IPS-NIHi7 (cell line): ENCODE data around the gene FHOD3.

Source experiments
- DNase-seq: peaks from one replicate; pipeline ENCODE4 v3.0.0; 2012; ENCODE audit warnings: mixed read lengths; ENCODE audit errors: extremely low spot score

FHOD3 gene

GRCh38 chr18:36322734-36323133 lies 25.2 kb downstream of the FHOD3 start:
- DNase-seq = no peak

GRCh38 chr18:36323421-36323820 lies 25.9 kb downstream of the FHOD3 start:
- DNase-seq = no peak

- no peak for DNase-seq
These were observed 28.3 kb downstream of the FHOD3 start for GRCh38 chr18:36325846-36326245.

DNA sequence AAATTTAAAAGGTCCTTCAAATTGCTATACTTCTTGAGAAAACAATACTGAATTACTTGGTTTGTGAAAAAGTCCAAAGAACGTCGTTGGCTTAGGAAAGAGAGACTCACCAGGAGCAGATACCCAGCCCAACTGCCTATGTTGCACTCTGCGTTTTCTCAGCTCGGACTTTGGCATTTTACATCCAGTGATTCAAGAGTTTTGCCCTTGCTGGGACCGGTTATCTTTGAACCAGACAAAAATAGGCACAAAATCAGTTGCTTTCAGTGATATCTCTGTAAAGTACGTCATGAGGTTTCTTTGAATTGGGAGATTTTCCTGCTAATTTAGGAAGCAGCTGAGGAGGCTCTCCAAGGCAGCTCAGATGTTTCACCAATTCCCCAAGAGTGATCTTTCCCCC lies 29.3 kb downstream of the FHOD3 start:
- DNase-seq = no peak

DNA sequence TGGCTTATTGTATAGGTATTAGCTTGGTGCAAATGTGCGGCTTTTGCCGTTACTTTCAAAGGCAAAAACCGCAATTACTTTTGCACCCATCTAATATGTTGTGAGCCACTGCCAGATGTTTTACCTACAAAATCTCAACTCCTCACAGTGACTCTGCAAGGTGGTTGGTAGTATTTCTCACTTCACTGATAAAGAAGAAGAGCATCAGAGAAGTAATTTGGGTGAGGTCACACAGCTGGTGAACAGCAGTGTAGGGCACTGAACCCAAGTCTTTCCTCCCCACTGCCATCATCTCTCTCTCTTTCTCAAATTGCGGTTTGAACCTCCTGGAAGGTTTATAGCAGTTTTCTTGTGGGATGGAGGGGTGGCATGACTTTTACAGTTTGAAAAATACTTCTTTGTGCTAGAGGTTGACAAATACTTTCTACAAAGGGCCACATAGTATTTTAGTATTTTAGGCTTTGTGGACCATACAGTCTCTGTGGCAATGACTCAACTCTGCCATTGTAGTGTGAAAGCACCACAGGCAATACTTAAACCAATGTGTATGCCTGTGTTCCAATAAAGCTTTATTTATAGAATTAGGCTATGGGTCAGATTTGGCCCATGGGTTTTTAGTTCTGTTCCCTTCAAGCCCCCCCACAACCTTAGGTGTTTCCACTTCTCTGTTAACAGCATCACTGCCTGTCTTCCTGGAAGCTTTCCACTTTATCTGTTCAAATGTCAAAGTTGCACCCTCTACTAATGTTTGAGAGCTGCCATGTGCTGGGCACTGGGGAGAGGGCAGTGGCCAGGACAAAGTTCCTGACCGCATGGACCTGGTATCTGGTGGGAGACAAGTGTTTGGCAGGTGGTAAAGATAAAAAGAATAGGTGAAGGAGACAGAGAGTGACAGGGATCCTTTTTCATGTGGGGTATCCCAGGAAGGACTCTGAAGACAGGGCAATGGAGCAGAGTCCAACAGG lies 30.1 kb downstream of the FHOD3 start:
- no peak for DNase-seq

GRCh38 chr18:36328385-36328858 lies 30.9 kb downstream of the FHOD3 start:
- DNase-seq = no peak

- DNase-seq = no peak
These were observed 31.4 kb downstream of the FHOD3 start for GRCh38 chr18:36328916-36329315.

DNA sequence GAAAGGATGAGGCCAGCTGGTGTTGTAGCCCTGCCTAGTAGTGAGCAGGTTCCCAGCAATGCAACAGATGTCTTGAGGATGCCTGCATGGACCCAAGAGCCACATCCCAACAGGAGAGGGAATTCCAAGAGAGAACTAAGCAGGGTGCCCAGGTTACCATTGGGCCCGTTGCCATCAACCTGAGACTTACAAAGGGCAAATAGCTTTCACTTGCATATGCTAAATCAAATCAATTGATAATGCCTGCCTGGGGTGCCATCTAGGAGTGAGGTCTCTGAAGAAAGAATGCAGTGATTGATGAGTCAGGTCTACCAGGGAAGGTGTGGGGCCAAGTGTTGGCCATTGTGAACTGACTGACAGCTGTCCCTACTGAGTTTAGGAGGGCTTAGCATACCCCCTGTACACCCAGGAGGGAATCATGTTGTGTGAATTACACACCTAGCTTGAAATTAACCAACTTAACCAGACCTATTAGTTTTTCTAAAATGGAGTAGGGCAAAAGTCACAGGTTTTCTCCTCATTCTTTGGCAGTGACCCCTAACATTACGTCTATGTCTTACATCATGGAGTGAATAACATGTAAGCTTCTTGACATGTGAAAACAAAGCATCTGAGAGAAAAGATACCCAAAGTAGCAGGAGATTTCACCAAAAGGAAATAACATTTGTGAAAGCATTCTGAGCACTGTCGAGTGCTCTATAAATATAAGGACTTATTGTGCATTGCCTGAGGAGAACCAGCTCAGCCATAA lies 32.3 kb downstream of the FHOD3 start:
- peak; percentile 51 for DNase-seq

DNA sequence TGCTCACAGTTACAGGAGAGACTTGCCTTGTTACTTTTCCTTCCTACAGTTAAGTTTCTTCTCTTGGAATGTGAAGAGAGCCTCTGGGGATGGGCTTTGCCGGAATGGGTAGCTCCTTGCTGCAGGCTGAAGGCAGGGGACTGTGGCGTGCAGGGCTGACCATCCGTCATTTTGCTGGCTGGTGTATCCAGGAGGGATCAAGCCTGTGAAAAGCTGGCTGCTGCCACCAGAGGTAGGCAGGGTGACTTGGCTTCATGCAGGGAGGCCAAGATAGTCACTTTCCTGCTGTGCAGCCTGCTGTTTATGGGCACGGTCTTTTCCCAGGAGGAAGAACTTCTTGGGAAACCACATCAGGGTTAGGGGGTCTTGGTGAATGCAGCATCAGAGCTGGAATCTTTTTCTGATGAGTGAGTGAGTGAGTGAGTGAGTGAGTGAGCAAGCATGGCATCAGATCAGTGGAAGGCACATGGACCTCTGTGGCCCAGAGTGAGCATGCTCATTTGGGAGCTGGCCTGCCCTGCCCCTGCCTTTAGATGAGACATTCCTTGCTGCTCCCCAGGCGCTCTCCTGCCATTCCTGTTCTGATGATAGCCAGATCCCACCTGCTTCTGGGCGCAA lies 33.0 kb downstream of the FHOD3 start:
- DNase-seq = no peak

GRCh38 chr18:36331521-36331971 lies 34.0 kb downstream of the FHOD3 start:
- no peak for DNase-seq

DNA sequence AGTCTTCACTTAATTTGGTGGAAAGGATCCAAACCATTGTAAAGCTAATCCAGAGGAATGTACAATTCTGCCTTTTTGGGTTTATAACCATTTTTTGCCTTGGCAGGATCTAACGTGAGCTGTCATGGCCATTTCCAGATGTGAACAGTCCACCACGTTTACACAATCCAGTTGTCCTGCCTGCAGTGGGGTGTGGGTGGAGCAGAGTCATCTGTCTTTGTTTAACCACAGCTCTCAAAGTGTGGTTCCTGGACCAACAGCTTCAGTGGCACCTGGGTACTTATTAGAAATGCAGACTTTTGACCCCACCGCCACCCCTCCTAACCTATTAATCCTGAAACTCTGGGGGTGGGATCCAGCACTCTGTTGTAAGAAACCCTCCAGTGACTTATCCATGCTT lies 35.9 kb downstream of the FHOD3 start:
- no peak for DNase-seq

DNA sequence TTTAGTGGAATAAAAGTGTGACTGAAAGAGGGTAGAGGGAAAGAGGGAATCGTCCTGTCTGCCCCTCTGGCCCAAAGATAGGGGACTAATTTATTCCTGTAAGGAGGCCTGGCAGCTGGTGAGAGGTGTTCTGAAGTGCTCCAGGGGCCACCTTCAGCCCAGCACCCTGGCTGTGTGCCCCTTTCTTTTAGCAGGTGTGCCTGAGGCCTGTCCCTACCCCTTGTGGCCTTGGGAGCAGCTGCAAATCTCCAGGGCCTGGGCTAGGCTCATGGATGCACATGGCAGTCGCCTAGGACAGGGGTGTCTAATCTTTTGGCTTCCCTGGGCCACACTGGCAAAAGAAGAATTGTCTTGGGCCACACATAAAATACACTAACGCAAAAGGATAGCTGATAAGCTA lies 37.3 kb downstream of the FHOD3 start:
- no peak for DNase-seq

GRCh38 chr18:36335476-36336279 lies 38.2 kb downstream of the FHOD3 start:
- no peak for DNase-seq

DNA sequence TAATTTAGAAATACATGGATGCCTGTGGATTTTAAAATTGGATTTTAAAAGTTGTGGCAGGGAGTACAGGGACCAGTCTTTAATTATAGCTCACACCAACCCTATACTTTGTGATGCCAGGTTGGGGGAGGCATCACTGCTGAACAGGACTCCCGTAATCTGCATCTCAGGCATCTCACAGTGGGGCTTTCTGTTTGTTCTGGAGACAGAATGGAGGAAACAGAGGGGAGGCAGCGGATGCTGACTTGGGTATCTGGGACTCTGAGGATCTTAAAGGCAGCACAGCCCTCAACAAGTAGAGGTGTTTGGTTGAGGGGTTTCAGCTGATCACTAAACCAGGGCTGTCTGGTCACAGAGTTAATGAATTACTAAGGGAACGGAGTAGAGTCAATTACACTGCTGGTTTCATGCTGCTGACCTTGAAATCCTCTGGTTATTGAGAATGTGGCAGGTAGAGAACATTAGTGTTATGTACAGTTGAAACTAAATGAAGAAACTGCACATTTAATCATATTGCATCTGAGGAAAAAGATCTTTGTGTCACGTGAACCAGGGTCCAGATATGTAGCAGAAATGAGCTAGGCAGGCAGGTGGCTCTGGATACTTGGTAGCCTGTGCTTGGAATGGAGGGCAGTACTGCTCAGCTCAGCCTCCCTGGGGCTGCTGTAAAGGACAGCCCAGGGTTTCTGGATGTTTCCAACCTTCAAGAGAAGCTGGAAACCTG lies 40.3 kb downstream of the FHOD3 start:
- DNase-seq = no peak

GRCh38 chr18:36338403-36338933 lies 41.0 kb downstream of the FHOD3 start:
- DNase-seq = no peak

- DNase-seq = no peak
These were observed 42.7 kb downstream of the FHOD3 start for GRCh38 chr18:36340246-36340645.

- no peak for DNase-seq
These were observed 44.4 kb downstream of the FHOD3 start for GRCh38 chr18:36341944-36342343.

DNA sequence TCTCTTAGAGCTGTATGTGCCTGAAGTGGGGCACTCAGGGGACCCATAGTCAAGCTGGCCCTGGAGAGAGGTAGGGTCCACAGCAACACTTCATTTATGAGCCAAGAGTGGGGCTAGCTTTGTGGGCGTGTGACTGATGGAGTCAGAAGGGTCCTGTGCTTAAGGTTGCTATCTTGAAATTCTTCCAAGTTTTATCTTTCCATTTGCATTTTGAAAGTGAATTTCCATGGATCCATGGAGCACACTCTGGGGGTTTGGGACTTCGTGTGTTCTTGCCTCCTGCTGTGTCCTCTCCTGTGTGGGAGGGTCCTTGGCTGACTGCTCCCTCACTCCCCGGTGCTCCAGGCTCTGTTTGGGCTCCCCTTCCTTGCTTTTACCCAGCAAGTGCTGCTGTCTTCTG lies 50.8 kb downstream of the FHOD3 start:
- DNase-seq = no peak

- DNase-seq = no peak
These were observed 51.5 kb downstream of the FHOD3 start for GRCh38 chr18:36348971-36349417.

GRCh38 chr18:36349552-36349951 lies 52.0 kb downstream of the FHOD3 start:
- no peak for DNase-seq
